Breast epithelium (tissue), 3 donors: Measurements from ENCODE around the gene LTO1.

Experiments used
- CTCF ChIP-seq, 3 donors: fragments of 450-650 bp; IDR thresholded peaks; one replicate each; pipeline ENCODE4 v1.5.1; 2016 to 2017; ENCODE audit warnings: antibody characterized with exemption in 3 of 3, mild to moderate bottlenecking in 3 of 3, moderate library complexity in 3 of 3
- POLR2A ChIP-seq: fragments of 450-650 bp; IDR thresholded peaks from one replicate; pipeline ENCODE4 v1.6.1; 2016; ENCODE audit warnings: antibody characterized with exemption, mild to moderate bottlenecking, moderate library complexity

- TF ChIP-seq POLR2A, result no peak
- TF ChIP-seq CTCF (IDR thresholded peaks at IDR 0.05), result no peak
Measured at GRCh38 chr11:69646493-69647389, 28.4 kb downstream of the LTO1 start.
